ENCODE measurements around the gene PCAT6.

DNA sequence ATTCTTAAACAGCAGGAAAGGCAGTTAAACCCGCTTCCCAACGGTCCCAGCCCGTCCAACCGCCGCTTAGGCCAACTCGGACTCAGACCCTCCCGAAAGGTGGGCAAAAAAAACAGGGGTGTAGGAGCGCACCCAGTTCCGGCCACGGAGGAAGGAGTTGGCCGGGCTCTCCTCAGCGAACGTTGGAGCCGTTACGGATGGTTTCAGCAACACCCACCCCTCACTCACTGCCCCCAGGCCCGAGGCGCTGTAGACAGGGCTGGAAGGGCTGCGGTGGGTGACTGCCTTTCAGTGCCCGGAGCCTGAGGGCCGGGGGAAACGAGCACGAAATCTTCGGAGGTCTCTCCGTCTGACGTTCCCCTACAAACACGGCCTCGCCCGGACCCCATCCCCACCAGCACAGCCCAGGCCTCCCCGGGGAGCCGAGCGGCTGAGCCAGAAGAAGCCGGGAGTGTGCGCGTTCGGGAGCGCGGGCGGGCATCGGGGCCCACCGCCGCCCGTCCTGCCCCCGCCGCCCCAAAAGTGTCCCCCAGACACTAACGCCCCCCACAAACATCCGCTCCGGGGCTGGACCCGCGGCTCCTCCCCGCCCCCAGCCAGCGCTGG lies 3.8 kb upstream of the PCAT6 start:
- no peak for TF ChIP-seq POLR2A (IDR thresholded peaks at IDR 0.05)
- TF ChIP-seq, protein P1, sequence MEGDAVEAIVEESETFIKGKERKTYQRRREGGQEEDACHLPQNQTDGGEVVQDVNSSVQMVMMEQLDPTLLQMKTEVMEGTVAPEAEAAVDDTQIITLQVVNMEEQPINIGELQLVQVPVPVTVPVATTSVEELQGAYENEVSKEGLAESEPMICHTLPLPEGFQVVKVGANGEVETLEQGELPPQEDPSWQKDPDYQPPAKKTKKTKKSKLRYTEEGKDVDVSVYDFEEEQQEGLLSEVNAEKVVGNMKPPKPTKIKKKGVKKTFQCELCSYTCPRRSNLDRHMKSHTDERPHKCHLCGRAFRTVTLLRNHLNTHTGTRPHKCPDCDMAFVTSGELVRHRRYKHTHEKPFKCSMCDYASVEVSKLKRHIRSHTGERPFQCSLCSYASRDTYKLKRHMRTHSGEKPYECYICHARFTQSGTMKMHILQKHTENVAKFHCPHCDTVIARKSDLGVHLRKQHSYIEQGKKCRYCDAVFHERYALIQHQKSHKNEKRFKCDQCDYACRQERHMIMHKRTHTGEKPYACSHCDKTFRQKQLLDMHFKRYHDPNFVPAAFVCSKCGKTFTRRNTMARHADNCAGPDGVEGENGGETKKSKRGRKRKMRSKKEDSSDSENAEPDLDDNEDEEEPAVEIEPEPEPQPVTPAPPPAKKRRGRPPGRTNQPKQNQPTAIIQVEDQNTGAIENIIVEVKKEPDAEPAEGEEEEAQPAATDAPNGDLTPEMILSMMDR (IDR thresholded peaks at IDR 0.05 in 4 of 5, conservative IDR thresholded peaks at IDR 0.05 in 1 of 5), result no peak
